HepG2 (cell line): ENCODE results near the gene SLC48A1. TPM values are rescaled to one million over a fixed set of nuclear protein-coding genes. Genes with fewer than 3 reads are reported as not detected.

Source experiments
- ATAC-seq: fragments of 200-7000 bp; cut with Tn5 transposase; 3 replicates; pipeline ENCODE4 v1.9.1; 2020; ENCODE audit warnings: mild to moderate bottlenecking, moderate library complexity
- BruUV-seq: library from RNA; stranded (reverse); fragments of 400-500 nt; replicated peaks from 2 replicates; lab custom pipeline; 2021; lab: Mats Ljungman, UMichigan
- CTCF ChIA-PET: fragments of 300-600 bp; formaldehyde crosslinking; extraction: SDS; loops from one replicate; lab custom pipeline; 2021; ENCODE audit warnings: low total read pairs, inconsistent platforms, low intra/inter-chr PET ratio; lab: Yijun Ruan, JAX
- POLR2A ChIA-PET: fragments of 350-600 bp; sonication (Branson Sonifier 250); formaldehyde crosslinking; loops from one replicate; lab custom pipeline; 2020; ENCODE audit warnings: antibody characterized with exemption, inconsistent platforms; lab: Yijun Ruan, JAX
- DNase-seq: peaks from one replicate; pipeline ENCODE4 v3.0.0-alpha.2; 2015; ENCODE audit warnings: low spot score
- FAIRE-seq: peaks from 3 replicates; lab custom pipeline; 2011; peaks lifted over from hg19 to GRCh38; lab: Jason Lieb, UNC
- H2AFZ ChIP-seq: one replicate; pipeline ENCODE4 v1.6.1; 2011; ENCODE audit warnings: low read length, inconsistent platforms
- H3K27ac ChIP-seq: fragments of 300-600 bp; 3 replicates; pipeline ENCODE4 v1.8.0; 2011; ENCODE audit warnings: mixed run types, mild to moderate bottlenecking, mixed read lengths, low read length, inconsistent platforms; ENCODE audit not compliant: insufficient read depth; ENCODE audit errors: extremely low read length
- H3K27me3 ChIP-seq, 2 experiments: fragments of 200-600 bp in 1 of 2; 2 replicates in 1 of 2; 3 replicates in 1 of 2; pipeline versions ENCODE4 v1.6.0 to v1.8.0; 2011; ENCODE audit warnings: low read length in 2 of 2, mild to moderate bottlenecking in 2 of 2, moderate library complexity in 2 of 2, inconsistent platforms in 1 of 2; ENCODE audit not compliant: insufficient read depth in 2 of 2, control insufficient read depth in 1 of 2
- H3K36me3 ChIP-seq, 2 experiments: fragments of 200-600 bp in 1 of 2; replicated peaks in 1 of 2; 2 replicates in 1 of 2; 3 replicates in 1 of 2; pipeline versions ENCODE4 v1.5.1 to v1.8.0; 2011; ENCODE audit warnings: low read length in 2 of 2, inconsistent platforms in 1 of 2; ENCODE audit not compliant: insufficient read depth in 2 of 2, control insufficient read depth in 1 of 2
- H3K4me1 ChIP-seq: 2 replicates; pipeline ENCODE4 v1.5.1; 2012; ENCODE audit warnings: low read length, inconsistent platforms; ENCODE audit not compliant: insufficient read depth
- H3K4me2 ChIP-seq: 2 replicates; pipeline ENCODE4 v1.6.0; 2011; ENCODE audit warnings: low read depth, low read length, inconsistent platforms
- H3K4me3 ChIP-seq, 3 experiments: fragments of 200-600 bp in 1 of 3; sonication (generic), shearing (Covaris generic) in 1 of 3; replicated peaks in 1 of 3; 2 replicates each; pipeline ENCODE4 v1.5.1; 2011 to 2016; ENCODE audit warnings: low read length in 3 of 3, inconsistent platforms in 2 of 3, low read depth in 2 of 3, mild to moderate bottlenecking in 2 of 3, control low read depth in 1 of 3, mixed read lengths in 1 of 3; ENCODE audit not compliant: insufficient read depth in 1 of 3
- H3K79me2 ChIP-seq: one replicate; pipeline ENCODE4 v1.6.1; 2011; ENCODE audit warnings: low read length, inconsistent platforms; ENCODE audit not compliant: insufficient read depth
- H3K9ac ChIP-seq: 2 replicates; pipeline ENCODE4 v1.6.0; 2011; ENCODE audit warnings: mild to moderate bottlenecking, low read depth, low read length, inconsistent platforms; ENCODE audit not compliant: insufficient read depth
- H3K9me3 ChIP-seq: 2 replicates; pipeline ENCODE4 v1.5.1; 2012; ENCODE audit warnings: mild to moderate bottlenecking, low read length
- H4K20me1 ChIP-seq: 2 replicates; pipeline ENCODE4 v1.6.0; 2011; ENCODE audit warnings: inconsistent platforms, mild to moderate bottlenecking, low read length, moderate library complexity; ENCODE audit not compliant: insufficient read depth
- ELF1 ChIP-seq: sonication (generic); formaldehyde crosslinking; IDR thresholded peaks from 2 replicates; pipeline ENCODE4 v1.4.0; 2020; ENCODE audit warnings: missing genetic modification reagents
- MIER2 ChIP-seq: IDR thresholded peaks from 2 replicates; pipeline ENCODE4 v1.6.1; 2016; ENCODE audit warnings: missing biosample characterization, missing genetic modification reagents
- WGBS: methylation state at CpG from one replicate; pipeline ENCODE4 v1.1.6; 2017; ENCODE audit warnings: low lambda C conversion rate; 5-methylcytosine and 5-hydroxymethylcytosine counted together
- in situ Hi-C: cut with HindIII; loops from 2 replicates; pipeline ENCODE4 v1.10.0; 2017; ENCODE audit warnings: low pct_unique_long_range_greater_than_20kb; ENCODE audit not compliant: extremely low pct_ligation_motif_present
- intact Hi-C: fragments of 100-400 bp; cut with micrococcal nuclease; formaldehyde crosslinking; loops from one replicate; pipeline ENCODE4 v1.10.0; 2022; ENCODE audit not compliant: unreplicated experiment
- polyA plus RNA-seq, 8 experiments: library from polyadenylated mRNA; depleted of rRNA in 3 of 8; stranded (reverse) in 7 of 8; unstranded in 1 of 8; fragments of >200 nt; fragmentation: Illumina TruSeq in 4 of 8; extraction: Trizol in 4 of 8; gene quantifications; 2 replicates each; pipeline versions ENCODE4 v1.2.1 to v1.2.3, GENCODE V29; 2011 to 2016; ENCODE audit warnings: low read depth in 4 of 8, missing spikeins in 1 of 8, mixed read lengths in 1 of 8; ENCODE audit not compliant: insufficient read depth in 1 of 8
- total RNA-seq, 5 experiments: library from RNA; depleted of rRNA; stranded (reverse); fragments of >200 nt; fragmentation: Illumina TruSeq; extraction: Trizol; gene quantifications; 2 replicates each; pipeline ENCODE4 v1.2.3, GENCODE V29; 2016; ENCODE audit warnings: low read depth in 1 of 5
- TF ChIP-seq, protein P1 (sequence below): sonication (generic); formaldehyde crosslinking; IDR thresholded peaks from 2 replicates; pipeline ENCODE4 v1.5.0; 2020; ENCODE audit warnings: mild to moderate bottlenecking, missing genetic modification reagents, borderline replicate concordance

Gene SLC48A1
- total and polyA plus RNA-seq, 2 of the 13 experiments (the other 11 are each of a cell fraction or from before 2014, with no cell fraction given), result 2.2 to 3.7 TPM

- no peak overlapping the region for H3K9ac ChIP-seq
- H3K36me3 ChIP-seq, result no peaks in the 10 kb centered on the region
- in situ Hi-C loops (no loop called here), intact Hi-C loops (no loop called here)
- peaks cover 10 to 13% of the 10 kb centered on the region in 2 experiments; a peak in 4 of 5 replicates for H3K27me3 ChIP-seq
- CTCF ChIA-PET, result no interaction called here
- no peaks in the 10 kb centered on the region for H3K9me3 ChIP-seq
- no peak overlapping the region for H3K4me2 ChIP-seq
- ATAC-seq (no peak), FAIRE-seq (no peak), DNase-seq (no peak)
- no peaks in the 10 kb centered on the region for H3K79me2 ChIP-seq
- H2AFZ ChIP-seq, result no peak overlapping the region
- WGBS, result 0% methylated on average over 1 of the region's 4 CpGs
- H3K4me1 ChIP-seq, result peaks cover 12% of the 10 kb centered on the region
- no peak overlapping the region for H3K4me3 ChIP-seq
- POLR2A ChIA-PET, result interaction anchor here (1.0 kb wide), 1 partner anchor 27 kb away, joined by 3 read pairs; no protein-coding TSS in a partner anchor
- H3K27ac ChIP-seq, result no peak overlapping the region
- H4K20me1 ChIP-seq, result no peaks in the 10 kb centered on the region
- no peak for TF ChIP-seq MIER2 (CRISPR knock-in tag)
- no peak for TF ChIP-seq ELF1
- TF ChIP-seq, protein P1, sequence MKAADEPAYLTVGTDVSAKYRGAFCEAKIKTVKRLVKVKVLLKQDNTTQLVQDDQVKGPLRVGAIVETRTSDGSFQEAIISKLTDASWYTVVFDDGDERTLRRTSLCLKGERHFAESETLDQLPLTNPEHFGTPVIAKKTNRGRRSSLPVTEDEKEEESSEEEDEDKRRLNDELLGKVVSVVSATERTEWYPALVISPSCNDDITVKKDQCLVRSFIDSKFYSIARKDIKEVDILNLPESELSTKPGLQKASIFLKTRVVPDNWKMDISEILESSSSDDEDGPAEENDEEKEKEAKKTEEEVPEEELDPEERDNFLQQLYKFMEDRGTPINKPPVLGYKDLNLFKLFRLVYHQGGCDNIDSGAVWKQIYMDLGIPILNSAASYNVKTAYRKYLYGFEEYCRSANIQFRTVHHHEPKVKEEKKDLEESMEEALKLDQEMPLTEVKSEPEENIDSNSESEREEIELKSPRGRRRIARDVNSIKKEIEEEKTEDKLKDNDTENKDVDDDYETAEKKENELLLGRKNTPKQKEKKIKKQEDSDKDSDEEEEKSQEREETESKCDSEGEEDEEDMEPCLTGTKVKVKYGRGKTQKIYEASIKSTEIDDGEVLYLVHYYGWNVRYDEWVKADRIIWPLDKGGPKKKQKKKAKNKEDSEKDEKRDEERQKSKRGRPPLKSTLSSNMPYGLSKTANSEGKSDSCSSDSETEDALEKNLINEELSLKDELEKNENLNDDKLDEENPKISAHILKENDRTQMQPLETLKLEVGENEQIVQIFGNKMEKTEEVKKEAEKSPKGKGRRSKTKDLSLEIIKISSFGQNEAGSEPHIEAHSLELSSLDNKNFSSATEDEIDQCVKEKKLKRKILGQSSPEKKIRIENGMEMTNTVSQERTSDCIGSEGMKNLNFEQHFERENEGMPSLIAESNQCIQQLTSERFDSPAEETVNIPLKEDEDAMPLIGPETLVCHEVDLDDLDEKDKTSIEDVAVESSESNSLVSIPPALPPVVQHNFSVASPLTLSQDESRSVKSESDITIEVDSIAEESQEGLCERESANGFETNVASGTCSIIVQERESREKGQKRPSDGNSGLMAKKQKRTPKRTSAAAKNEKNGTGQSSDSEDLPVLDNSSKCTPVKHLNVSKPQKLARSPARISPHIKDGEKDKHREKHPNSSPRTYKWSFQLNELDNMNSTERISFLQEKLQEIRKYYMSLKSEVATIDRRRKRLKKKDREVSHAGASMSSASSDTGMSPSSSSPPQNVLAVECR (CRISPR knock-in tag), result no peak
- no TSS peak for BruUV-seq
Observed at GRCh38 chr12:47733142-47733541, 39.9 kb upstream of the SLC48A1 start.
